Endothelial cell of umbilical vein (primary cell): ENCODE results near the gene KLB.

Experiments used
- POLR2A ChIP-seq: IDR thresholded peaks from 2 replicates; pipeline ENCODE4 v1.6.1; 2012; ENCODE audit warnings: low read depth, mild to moderate bottlenecking, control low read depth, low read length
- POLR2AphosphoS5 ChIP-seq: IDR thresholded peaks from 2 replicates; pipeline ENCODE4 v1.6.1; 2012; ENCODE audit warnings: low read depth, mild to moderate bottlenecking, control low read depth, low read length, moderate library complexity; ENCODE audit not compliant: insufficient read depth
- TF ChIP-seq, protein P1 (sequence below), 2 donors: IDR thresholded peaks; 1 replicate in 1 of 2; 2 replicates in 1 of 2; pipeline ENCODE4 v1.5.1; 2011; ENCODE audit warnings: low read length in 2 of 2, mild to moderate bottlenecking in 2 of 2, moderate library complexity in 2 of 2, control low read depth in 1 of 2, inconsistent platforms in 1 of 2, low read depth in 1 of 2; ENCODE audit not compliant: insufficient read depth in 1 of 2; ENCODE audit errors: extremely low read depth in 1 of 2

DNA sequence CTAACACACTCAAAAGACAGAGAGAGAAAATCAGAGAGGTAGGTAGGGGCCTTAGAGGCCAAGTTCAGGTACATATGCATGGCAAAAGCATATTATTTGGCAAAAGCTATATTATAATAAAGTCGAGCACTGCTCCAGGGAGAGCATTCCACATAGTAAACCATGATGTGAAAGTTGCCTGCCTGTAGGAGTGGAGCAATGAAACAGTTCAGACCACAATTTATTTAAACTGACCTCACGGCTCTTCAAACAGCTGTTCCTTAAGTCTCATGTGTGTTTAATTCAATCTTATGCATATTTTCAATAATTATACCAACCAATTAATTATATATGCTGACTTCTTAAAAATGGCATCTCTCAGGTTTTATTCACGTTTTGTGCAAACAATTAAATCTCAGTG is 43.9 kb upstream of the KLB start:
- TF ChIP-seq, protein P1, sequence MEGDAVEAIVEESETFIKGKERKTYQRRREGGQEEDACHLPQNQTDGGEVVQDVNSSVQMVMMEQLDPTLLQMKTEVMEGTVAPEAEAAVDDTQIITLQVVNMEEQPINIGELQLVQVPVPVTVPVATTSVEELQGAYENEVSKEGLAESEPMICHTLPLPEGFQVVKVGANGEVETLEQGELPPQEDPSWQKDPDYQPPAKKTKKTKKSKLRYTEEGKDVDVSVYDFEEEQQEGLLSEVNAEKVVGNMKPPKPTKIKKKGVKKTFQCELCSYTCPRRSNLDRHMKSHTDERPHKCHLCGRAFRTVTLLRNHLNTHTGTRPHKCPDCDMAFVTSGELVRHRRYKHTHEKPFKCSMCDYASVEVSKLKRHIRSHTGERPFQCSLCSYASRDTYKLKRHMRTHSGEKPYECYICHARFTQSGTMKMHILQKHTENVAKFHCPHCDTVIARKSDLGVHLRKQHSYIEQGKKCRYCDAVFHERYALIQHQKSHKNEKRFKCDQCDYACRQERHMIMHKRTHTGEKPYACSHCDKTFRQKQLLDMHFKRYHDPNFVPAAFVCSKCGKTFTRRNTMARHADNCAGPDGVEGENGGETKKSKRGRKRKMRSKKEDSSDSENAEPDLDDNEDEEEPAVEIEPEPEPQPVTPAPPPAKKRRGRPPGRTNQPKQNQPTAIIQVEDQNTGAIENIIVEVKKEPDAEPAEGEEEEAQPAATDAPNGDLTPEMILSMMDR (IDR thresholded peaks at IDR 0.05; ENCODE audit: extremely low read depth in 1 of 2, insufficient read depth in 1 of 2, low read depth in 1 of 2, low read length in 2 of 2) = no peak
- no peak for TF ChIP-seq POLR2A
- TF ChIP-seq POLR2AphosphoS5 = no peak
